Parathyroid adenoma (tissue), 2 donors: ENCODE data around the gene NXPH2.

Experiments used
- H2AFZ ChIP-seq: fragments of 300-600 bp; sonication (generic); one replicate; pipeline ENCODE4 v1.7.0; 2017; ENCODE audit warnings: antibody characterized with exemption, mild to moderate bottlenecking
- H3K27ac ChIP-seq: fragments of 300-600 bp; sonication (generic); one replicate; pipeline ENCODE4 v1.7.0; 2017
- H3K27me3 ChIP-seq: fragments of 300-600 bp; sonication (generic); one replicate; pipeline ENCODE4 v1.7.0; 2017; ENCODE audit warnings: low read length; ENCODE audit not compliant: control insufficient read depth, insufficient read depth
- H3K36me3 ChIP-seq: fragments of 300-600 bp; sonication (generic); one replicate; pipeline ENCODE4 v1.7.0; 2017; ENCODE audit warnings: low read length; ENCODE audit not compliant: control insufficient read depth, insufficient read depth
- H3K4me1 ChIP-seq: fragments of 300-600 bp; sonication (generic); one replicate; pipeline ENCODE4 v1.7.0; 2017; ENCODE audit warnings: control low read depth
- H3K4me2 ChIP-seq: fragments of 300-600 bp; sonication (generic); one replicate; pipeline ENCODE4 v1.7.0; 2017; ENCODE audit warnings: low read length
- H3K4me3 ChIP-seq: fragments of 300-600 bp; sonication (generic); one replicate; pipeline ENCODE4 v1.7.0; 2017; ENCODE audit warnings: low read depth, low read length
- H3K79me2 ChIP-seq: fragments of 300-600 bp; sonication (generic); one replicate; pipeline ENCODE4 v1.7.0; 2017; ENCODE audit warnings: control low read depth
- H3K9ac ChIP-seq: fragments of 300-600 bp; sonication (generic); one replicate; pipeline ENCODE4 v1.7.0; 2017; ENCODE audit warnings: mild to moderate bottlenecking
- H3K9me3 ChIP-seq: fragments of 300-600 bp; sonication (generic); one replicate; pipeline ENCODE4 v1.7.0; 2017; ENCODE audit warnings: low read length; ENCODE audit not compliant: control insufficient read depth
- CTCF ChIP-seq: fragments of 300-600 bp; sonication (generic); IDR thresholded peaks from one replicate; pipeline ENCODE4 v1.7.0; 2017; ENCODE audit warnings: antibody characterized with exemption, mild to moderate bottlenecking
- donor health status: primary hyperparathyroidism.

NXPH2 gene

GRCh38 chr2:138718405-138718804, 61.8 kb downstream of the NXPH2 start:
- Histone ChIP-seq H3K4me3 (no peak overlapping the region), H3K27ac (no peak overlapping the region), H3K4me2 (no peak overlapping the region), H2AFZ (no peak overlapping the region), H3K27me3 (no peaks in the 10 kb centered on the region), H3K79me2 (no peaks in the 10 kb centered on the region), H3K36me3 (no peaks in the 10 kb centered on the region), H3K9me3 (no peaks in the 10 kb centered on the region), H3K9ac (no peak overlapping the region), H3K4me1 (no peaks in the 10 kb centered on the region)
- TF ChIP-seq CTCF = no peak

GRCh38 chr2:138716183-138716582, 64.0 kb downstream of the NXPH2 start:
- no peak for TF ChIP-seq CTCF
- Histone ChIP-seq H3K9me3 (no peaks in the 10 kb centered on the region), H3K79me2 (no peaks in the 10 kb centered on the region), H3K27ac (no peak overlapping the region), H3K36me3 (no peaks in the 10 kb centered on the region), H3K4me2 (no peak overlapping the region), H3K9ac (no peak overlapping the region), H2AFZ (no peak overlapping the region), H3K4me3 (no peak overlapping the region), H3K27me3 (no peaks in the 10 kb centered on the region), H3K4me1 (no peaks in the 10 kb centered on the region)

GRCh38 chr2:138713504-138713903, 66.7 kb downstream of the NXPH2 start:
- Histone ChIP-seq H3K27ac (no peak overlapping the region), H2AFZ (no peak overlapping the region), H3K9ac (no peak overlapping the region), H3K4me2 (no peak overlapping the region), H3K36me3 (no peaks in the 10 kb centered on the region), H3K27me3 (no peaks in the 10 kb centered on the region), H3K4me1 (no peaks in the 10 kb centered on the region), H3K4me3 (no peak overlapping the region), H3K79me2 (no peaks in the 10 kb centered on the region), H3K9me3 (no peaks in the 10 kb centered on the region)
- no peak for TF ChIP-seq CTCF

- no peak overlapping the region for H3K27ac ChIP-seq
- no peak overlapping the region for H2AFZ ChIP-seq
- H3K36me3 ChIP-seq = no peaks in the 10 kb centered on the region
- no peak overlapping the region for H3K9ac ChIP-seq
- no peak overlapping the region for H3K4me3 ChIP-seq
- no peak overlapping the region for H3K4me2 ChIP-seq
- TF ChIP-seq CTCF = no peak
- H3K79me2 ChIP-seq = no peaks in the 10 kb centered on the region
- H3K9me3 ChIP-seq = no peaks in the 10 kb centered on the region
- H3K4me1 ChIP-seq = no peaks in the 10 kb centered on the region
- H3K27me3 ChIP-seq = no peaks in the 10 kb centered on the region
Measured at GRCh38 chr2:138713069-138713496, 67.1 kb downstream of the NXPH2 start.

- Histone ChIP-seq H3K36me3 (no peaks in the 10 kb centered on the region), H3K4me1 (no peaks in the 10 kb centered on the region), H3K9ac (no peak overlapping the region), H3K79me2 (no peaks in the 10 kb centered on the region), H2AFZ (no peak overlapping the region), H3K4me2 (no peak overlapping the region), H3K9me3 (no peaks in the 10 kb centered on the region), H3K27me3 (no peaks in the 10 kb centered on the region), H3K27ac (no peak overlapping the region), H3K4me3 (no peak overlapping the region)
- TF ChIP-seq CTCF = no peak
Measured at GRCh38 chr2:138712212-138712979, 67.8 kb downstream of the NXPH2 start.
